GM12878 (cell line): ENCODE results near the gene BTG1. TPM values are rescaled to one million over a fixed set of nuclear protein-coding genes. Genes with fewer than 3 reads are reported as not detected.
A peak's percentile ranks its signal among the peaks of the same experiment; 100 is the strongest.

ENCODE experiments used
- ATAC-seq: fragments of 200-7000 bp; cut with Tn5 transposase; 3 replicates; pipeline ENCODE4 v1.9.1; 2020; ENCODE audit warnings: mild to moderate bottlenecking, moderate library complexity
- BruUV-seq: library from RNA; stranded (reverse); fragments of 400-500 nt; replicated peaks from 2 replicates; lab custom pipeline; 2021; lab: Mats Ljungman, UMichigan
- CTCF ChIA-PET: fragments of 300-600 bp; sonication (Branson Sonifier 250); formaldehyde crosslinking; extraction: SDS; loops from one replicate; lab custom pipeline; 2021; ENCODE audit warnings: inconsistent platforms; lab: Yijun Ruan, JAX
- POLR2A ChIA-PET: fragments of 350-600 bp; formaldehyde crosslinking; extraction: SDS; loops from one replicate; lab custom pipeline; 2021; ENCODE audit warnings: inconsistent platforms; lab: Charles Lee
- RAD21 ChIA-PET: fragments of 300-600 bp; sonication (Branson Sonifier 250); formaldehyde crosslinking; loops from one replicate; lab custom pipeline; 2023; ENCODE audit warnings: antibody characterized with exemption; ENCODE audit not compliant: unreplicated experiment; lab: Charles Lee
- SMC1A ChIA-PET: fragments of 300-600 bp; sonication (Branson Sonifier 250); formaldehyde crosslinking; loops from one replicate; lab custom pipeline; 2023; ENCODE audit not compliant: unreplicated experiment, uncharacterized antibody; lab: Charles Lee
- DNase-seq: peaks from one replicate; pipeline ENCODE4 v3.0.0-alpha.2; 2011; ENCODE audit warnings: low read depth, low spot score
- FAIRE-seq: peaks from 3 replicates; lab custom pipeline; 2011; peaks lifted over from hg19 to GRCh38; lab: Jason Lieb, UNC
- H2AFZ ChIP-seq: 2 replicates; pipeline ENCODE4 v1.6.0; 2011; ENCODE audit warnings: low read depth, low read length, control low read depth; ENCODE audit not compliant: control insufficient read depth
- H3K27ac ChIP-seq: 2 replicates; pipeline ENCODE4 v1.5.1; 2011; ENCODE audit warnings: control low read depth; ENCODE audit not compliant: control insufficient read depth, insufficient read depth
- H3K27me3 ChIP-seq, 2 experiments: replicated peaks in 1 of 2; 2 replicates each; pipeline versions ENCODE4 v1.6.0 to v1.6.1; 2011; ENCODE audit warnings: low read length in 1 of 2; ENCODE audit not compliant: control insufficient read depth in 2 of 2, insufficient read depth in 2 of 2
- H3K36me3 ChIP-seq, 2 experiments: 2 replicates each; pipeline ENCODE4 v1.5.1; 2011; ENCODE audit warnings: low read length in 1 of 2; ENCODE audit not compliant: control insufficient read depth in 2 of 2, insufficient read depth in 2 of 2
- H3K4me1 ChIP-seq: 2 replicates; pipeline ENCODE4 v1.6.1; 2011; ENCODE audit warnings: mild to moderate bottlenecking, low read length, moderate library complexity, mixed read lengths; ENCODE audit not compliant: control insufficient read depth, insufficient read depth
- H3K4me2 ChIP-seq: 2 replicates; pipeline ENCODE4 v1.6.0; 2011; ENCODE audit warnings: control low read depth; ENCODE audit not compliant: control insufficient read depth, insufficient read depth
- H3K4me3 ChIP-seq: fragments of 200-600 bp; sonication (generic); 2 replicates; pipeline ENCODE4 v1.5.1; 2016
- H3K79me2 ChIP-seq: 2 replicates; pipeline ENCODE4 v1.6.0; 2011; ENCODE audit warnings: low read length; ENCODE audit not compliant: control insufficient read depth, insufficient read depth
- H3K9ac ChIP-seq: 2 replicates; pipeline ENCODE4 v1.8.0; 2011; ENCODE audit warnings: low read length, control low read depth, mixed read lengths; ENCODE audit not compliant: control insufficient read depth, insufficient read depth
- H3K9me3 ChIP-seq: replicated peaks from 3 replicates; pipeline ENCODE4 v1.5.1; 2011; ENCODE audit warnings: mild to moderate bottlenecking, low read length; ENCODE audit not compliant: control insufficient read depth, insufficient read depth
- H4K20me1 ChIP-seq: 2 replicates; pipeline ENCODE4 v1.6.0; 2011; ENCODE audit not compliant: control insufficient read depth, insufficient read depth
- CUX1 ChIP-seq: IDR thresholded peaks from 2 replicates; pipeline ENCODE4 v1.6.1; 2012; ENCODE audit warnings: improper control_type of control experiment, low read depth, low read length; ENCODE audit not compliant: insufficient replicate concordance
- MAX ChIP-seq: IDR thresholded peaks from 2 replicates; pipeline ENCODE4 v1.6.1; 2012; ENCODE audit warnings: low read depth, low read length, improper control_type of control experiment
- NFYB ChIP-seq: IDR thresholded peaks from 2 replicates; pipeline ENCODE4 v1.6.1; 2011; ENCODE audit warnings: low read depth, mild to moderate bottlenecking, low read length, improper control_type of control experiment, moderate library complexity; ENCODE audit not compliant: insufficient read depth
- RB1 ChIP-seq: fragments of 450-650 bp; formaldehyde crosslinking; IDR thresholded peaks from 2 replicates; pipeline ENCODE4 v1.6.1; 2017; ENCODE audit warnings: mild to moderate bottlenecking, borderline replicate concordance
- RFX5 ChIP-seq: IDR thresholded peaks from 2 replicates; pipeline ENCODE4 v1.6.1; 2011; ENCODE audit warnings: low read depth, low read length, improper control_type of control experiment
- TBL1XR1 ChIP-seq: IDR thresholded peaks from 2 replicates; pipeline ENCODE4 v1.6.1; 2012; ENCODE audit warnings: low read depth, low read length, improper control_type of control experiment
- TCF3 ChIP-seq: IDR thresholded peaks from 2 replicates; pipeline ENCODE4 v1.6.1; 2012; ENCODE audit warnings: low read depth, mild to moderate bottlenecking, low read length, borderline replicate concordance; ENCODE audit not compliant: insufficient read depth
- ZNF622 ChIP-seq: fragments of 450-650 bp; IDR thresholded peaks from 2 replicates; pipeline ENCODE4 v1.6.1; 2017; ENCODE audit warnings: mild to moderate bottlenecking, inconsistent platforms
- WGBS: methylation state at CpG from one replicate; pipeline ENCODE4 v1.1.6; 2016; ENCODE audit warnings: low lambda C conversion rate; ENCODE audit not compliant: insufficient replicate concordance, insufficient coverage; ENCODE audit errors: missing lambda C conversion rate; 5-methylcytosine and 5-hydroxymethylcytosine counted together
- in situ Hi-C: fragments of 300-500 bp; cut with MboI; formaldehyde crosslinking; loops from 9 replicates; pipeline ENCODE4 v1.14.3; 2018; ENCODE audit warnings: mixed read lengths
- intact Hi-C: fragments of 100-400 bp; cut with micrococcal nuclease; formaldehyde crosslinking; loops from one replicate; pipeline ENCODE4 v1.14.2; 2022; ENCODE audit not compliant: unreplicated experiment
- polyA plus RNA-seq, 11 experiments: library from polyadenylated mRNA; depleted of rRNA in 4 of 11; unstranded in 6 of 11; stranded (reverse) in 5 of 11; fragments of >200 nt; fragmentation: Nextera tagmentation in 4 of 11; fragmentation: Illumina TruSeq in 1 of 11; extraction: Ambion mirVana in 4 of 11; extraction: Trizol in 1 of 11; gene quantifications; 1 replicate in 1 of 11; 2 replicates in 10 of 11; pipeline versions ENCODE4 v1.2.1 to v1.2.3, GENCODE V29; 2011 to 2016; ENCODE audit warnings: inconsistent platforms in 2 of 11, missing spikeins in 2 of 11, low read depth in 1 of 11
- total RNA-seq, 4 experiments: library from RNA; depleted of rRNA in 3 of 4; stranded (reverse); fragments of >200 nt in 3 of 4; fragmentation: Illumina TruSeq in 1 of 4; extraction: Trizol in 1 of 4; gene quantifications; 2 replicates each; pipeline versions ENCODE4 v1.2.1 to v1.2.3, GENCODE V29; 2013 to 2021

Gene BTG1
- total and polyA plus RNA-seq, 10 of the 15 experiments (the other 5 are each of a cell fraction or from before 2014, with no cell fraction given) = 23.7 to 194 (median 56.4) TPM

GRCh38 chr12:92193063-92193462 is 47.4 kb upstream of the BTG1 start:
- ATAC-seq (peak; percentile 53), FAIRE-seq (no peak), DNase-seq (no peak)
- RAD21 ChIA-PET = no interaction called here
- no peak overlapping the region for H3K4me2 ChIP-seq
- no TSS peak for BruUV-seq
- POLR2A ChIA-PET = interaction anchor here (0.6 kb wide), 1 partner anchor 351 kb away, joined by 3 read pairs; no protein-coding TSS in a partner anchor
- WGBS = 93% methylated on average over 2 of the region's 2 CpGs
- H3K4me3 ChIP-seq = no peak overlapping the region
- SMC1A ChIA-PET = no interaction called here
- H3K9ac ChIP-seq = no peak overlapping the region
- no peak for TF ChIP-seq NFYB
- peak; percentile 18 for TF ChIP-seq CUX1
- no peak for TF ChIP-seq TBL1XR1
- TF ChIP-seq RFX5 = no peak
- no peak for TF ChIP-seq ZNF622
- TF ChIP-seq TCF3 = no peak
- TF ChIP-seq MAX = no peak
- no peak for TF ChIP-seq RB1
- intact Hi-C loops = no loop called here
- H4K20me1 ChIP-seq = no peaks in the 10 kb centered on the region
- H3K79me2 ChIP-seq = no peaks in the 10 kb centered on the region
- no peak overlapping the region for H3K27ac ChIP-seq
- peak overlapping the region; percentile 29 for H2AFZ ChIP-seq
- H3K36me3 ChIP-seq = no peaks in the 10 kb centered on the region
- H3K27me3 ChIP-seq = no peaks in the 10 kb centered on the region
- CTCF ChIA-PET = interaction anchor here (1.1 kb wide), 1 partner anchor 50 kb away, joined by 3 read pairs; no protein-coding TSS in a partner anchor
- in situ Hi-C loops = no loop called here
- H3K4me1 ChIP-seq = no peaks in the 10 kb centered on the region; the same call in 1 of the 2 replicates
- H3K9me3 ChIP-seq = peaks cover 3% of the 10 kb centered on the region; the same call in 2 of the 3 replicates
